ENCODE results near the gene TMC1. TPM values are rescaled to one million over a fixed set of nuclear protein-coding genes. Genes with fewer than 3 reads are reported as not detected.

TMC1 gene
- total and polyA plus RNA-seq, 2 of the 13 experiments (the other 11 are each of a cell fraction or from before 2014, with no cell fraction given) = 0.02 to 0.03 TPM

DNA sequence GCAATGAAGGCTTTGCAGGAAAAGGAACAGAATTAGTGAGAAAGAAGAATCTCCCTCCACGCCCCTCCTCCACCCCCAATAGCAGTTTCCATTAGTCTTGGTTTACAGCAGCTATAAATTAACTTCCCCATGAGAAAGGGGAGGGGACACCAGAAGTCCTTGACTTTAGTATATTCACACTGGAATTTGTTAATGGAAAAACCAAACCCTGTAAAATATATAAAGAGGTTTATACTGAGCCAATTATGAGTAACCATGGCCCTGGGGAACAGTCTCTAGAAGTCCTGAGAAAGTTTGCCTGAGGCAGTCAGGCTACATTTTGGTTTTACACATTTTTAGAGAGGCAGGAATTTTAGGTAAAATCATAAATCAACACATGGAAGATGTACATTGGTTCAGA is 342.9 kb downstream of the TMC1 start:
- POLR2A ChIA-PET = interaction anchor here (0.6 kb wide), 1 partner anchor 102 kb away, joined by 5 read pairs; no protein-coding TSS in a partner anchor

DNA sequence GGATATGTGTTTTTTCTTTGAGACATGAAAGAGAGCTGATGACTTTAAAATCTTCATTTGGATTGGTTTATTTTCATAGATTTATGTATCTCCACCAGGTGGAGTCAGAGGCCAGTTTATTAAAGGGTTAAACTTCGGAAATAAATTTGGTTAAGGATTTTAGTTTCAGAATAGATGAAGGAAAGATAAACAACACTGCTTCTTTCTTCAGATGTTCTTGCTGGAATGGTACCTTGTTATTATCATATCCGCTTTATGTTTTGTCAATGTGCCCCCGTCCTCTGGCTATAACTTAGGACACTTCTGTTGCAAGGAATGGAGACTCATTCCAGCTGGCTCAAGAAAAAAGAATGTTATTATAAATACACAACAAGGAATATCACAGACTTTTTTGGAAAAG is 350.3 kb downstream of the TMC1 start:
- Histone ChIP-seq H3K4me1 (ENCODE audit: insufficient read depth, low read length) (peaks cover 29% of the 10 kb centered on the region), H3K27ac (ENCODE audit: extremely low read length, insufficient read depth, low read length) (no peak overlapping the region), H3K79me2 (ENCODE audit: insufficient read depth, low read length) (no peaks in the 10 kb centered on the region), H3K27me3 (ENCODE audit: control insufficient read depth in 1 of 2, insufficient read depth in 2 of 2, low read length in 2 of 2) (no peaks in the 10 kb centered on the region), H3K9me3 (ENCODE audit: low read length) (no peaks in the 10 kb centered on the region), H4K20me1 (ENCODE audit: insufficient read depth, low read length) (no peaks in the 10 kb centered on the region), H3K36me3 (replicated peaks in 1 of 2; ENCODE audit: control insufficient read depth in 1 of 2, insufficient read depth in 2 of 2, low read length in 2 of 2) (no peaks in the 10 kb centered on the region), H3K4me3 (replicated peaks in 1 of 3; ENCODE audit: insufficient read depth in 1 of 3, low read depth in 2 of 3, low read length in 3 of 3) (no peak overlapping the region), H3K4me2 (ENCODE audit: low read depth, low read length) (no peak overlapping the region), H2AFZ (ENCODE audit: low read length) (no peak overlapping the region), H3K9ac (ENCODE audit: insufficient read depth, low read depth, low read length) (no peak overlapping the region)
- CTCF ChIA-PET (ENCODE audit: low intra/inter-chr PET ratio, low total read pairs) = interaction anchor here (1.1 to 2.3 kb wide), 3 partner anchors 151 to 211 kb away, joined by 3 to 18 read pairs (median 16); no protein-coding TSS in a partner anchor
- DNase-seq (ENCODE audit: low spot score) (peak; percentile 16), FAIRE-seq (no peak), ATAC-seq (no peak)
- BruUV-seq (replicated peaks) = no TSS peak
- in situ Hi-C loops (cut with HindIII; ENCODE audit: extremely low pct_ligation_motif_present, low pct_unique_long_range_greater_than_20kb) = no loop called here
- intact Hi-C loops (cut with micrococcal nuclease; ENCODE audit: unreplicated experiment) = loop anchor here (1.0 kb wide), 1 partner anchor 211 kb away; no protein-coding TSS in a partner anchor
- WGBS (ENCODE audit: low lambda C conversion rate) = 53% methylated on average over 3 of the region's 3 CpGs
- POLR2A ChIA-PET = interaction anchor here (0.6 to 1.2 kb wide), 2 partner anchors 14 to 15 kb away, joined by 3 read pairs; no protein-coding TSS in a partner anchor
- no peak for TF ChIP-seq ZNF629 (CRISPR knock-in tag; conservative IDR thresholded peaks at IDR 0.05)
- no peak for TF ChIP-seq ZNF720 (CRISPR knock-in tag; IDR thresholded peaks at IDR 0.05)
- TF ChIP-seq RBM22 (optimal IDR thresholded peaks at IDR 0.05; ENCODE audit: low read length) = no peak
- TF ChIP-seq SYNCRIP (IDR thresholded peaks at IDR 0.05; ENCODE audit: insufficient read depth, low read depth, low read length) = no peak
- TF ChIP-seq, protein P1, sequence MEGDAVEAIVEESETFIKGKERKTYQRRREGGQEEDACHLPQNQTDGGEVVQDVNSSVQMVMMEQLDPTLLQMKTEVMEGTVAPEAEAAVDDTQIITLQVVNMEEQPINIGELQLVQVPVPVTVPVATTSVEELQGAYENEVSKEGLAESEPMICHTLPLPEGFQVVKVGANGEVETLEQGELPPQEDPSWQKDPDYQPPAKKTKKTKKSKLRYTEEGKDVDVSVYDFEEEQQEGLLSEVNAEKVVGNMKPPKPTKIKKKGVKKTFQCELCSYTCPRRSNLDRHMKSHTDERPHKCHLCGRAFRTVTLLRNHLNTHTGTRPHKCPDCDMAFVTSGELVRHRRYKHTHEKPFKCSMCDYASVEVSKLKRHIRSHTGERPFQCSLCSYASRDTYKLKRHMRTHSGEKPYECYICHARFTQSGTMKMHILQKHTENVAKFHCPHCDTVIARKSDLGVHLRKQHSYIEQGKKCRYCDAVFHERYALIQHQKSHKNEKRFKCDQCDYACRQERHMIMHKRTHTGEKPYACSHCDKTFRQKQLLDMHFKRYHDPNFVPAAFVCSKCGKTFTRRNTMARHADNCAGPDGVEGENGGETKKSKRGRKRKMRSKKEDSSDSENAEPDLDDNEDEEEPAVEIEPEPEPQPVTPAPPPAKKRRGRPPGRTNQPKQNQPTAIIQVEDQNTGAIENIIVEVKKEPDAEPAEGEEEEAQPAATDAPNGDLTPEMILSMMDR (CRISPR knock-in tag; IDR thresholded peaks at IDR 0.05) = peak; percentile 60
- TF ChIP-seq, protein P2, sequence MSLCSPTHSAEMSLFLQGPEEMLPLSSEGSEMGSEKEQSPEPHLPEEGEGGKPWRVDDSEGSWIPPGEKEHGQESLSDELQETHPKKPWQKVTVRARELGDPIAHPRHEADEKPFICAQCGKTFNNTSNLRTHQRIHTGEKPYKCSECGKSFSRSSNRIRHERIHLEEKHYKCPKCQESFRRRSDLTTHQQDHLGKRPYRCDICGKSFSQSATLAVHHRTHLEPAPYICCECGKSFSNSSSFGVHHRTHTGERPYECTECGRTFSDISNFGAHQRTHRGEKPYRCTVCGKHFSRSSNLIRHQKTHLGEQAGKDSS (CRISPR knock-in tag; IDR thresholded peaks at IDR 0.05; ENCODE audit: borderline replicate concordance, low read depth) = no peak
- no peak for TF ChIP-seq SALL1 (CRISPR knock-in tag; IDR thresholded peaks at IDR 0.05)
- TF ChIP-seq MAF1 (CRISPR knock-in tag; IDR thresholded peaks at IDR 0.05; ENCODE audit: borderline replicate concordance) = no peak
- TF ChIP-seq SMC3 (IDR thresholded peaks at IDR 0.05; ENCODE audit: low read length) = peak; percentile 55
- peak; percentile 80 for TF ChIP-seq STAG1 (CRISPR knock-in tag; IDR thresholded peaks at IDR 0.05)
- no peak for TF ChIP-seq KLF9 (CRISPR knock-in tag; IDR thresholded peaks at IDR 0.05; ENCODE audit: low read depth)
- TF ChIP-seq AGO2 (optimal IDR thresholded peaks at IDR 0.05; ENCODE audit: low read depth, low read length) = no peak
- TF ChIP-seq ZNF121 (CRISPR knock-in tag; IDR thresholded peaks at IDR 0.05) = no peak
- TF ChIP-seq RAD21 (CRISPR knock-in tag; IDR thresholded peaks at IDR 0.05) = peak; percentile 25; the same call in 1 of the 2 replicates
- peak; percentile 92 for TF ChIP-seq ZNF652 (CRISPR knock-in tag; IDR thresholded peaks at IDR 0.05; ENCODE audit: borderline replicate concordance, low read depth)

More for the DNA sequence above, 342.9 kb downstream of the TMC1 start:
- Histone ChIP-seq H3K9ac (ENCODE audit: insufficient read depth, low read depth, low read length) (no peak overlapping the region), H3K4me2 (ENCODE audit: low read depth, low read length) (no peak overlapping the region), H3K9me3 (ENCODE audit: low read length) (no peaks in the 10 kb centered on the region), H3K79me2 (ENCODE audit: insufficient read depth, low read length) (no peaks in the 10 kb centered on the region), H3K36me3 (replicated peaks in 1 of 2; ENCODE audit: control insufficient read depth in 1 of 2, insufficient read depth in 2 of 2, low read length in 2 of 2) (no peaks in the 10 kb centered on the region), H4K20me1 (ENCODE audit: insufficient read depth, low read length) (no peaks in the 10 kb centered on the region), H3K4me1 (ENCODE audit: insufficient read depth, low read length) (peaks cover 4% of the 10 kb centered on the region), H2AFZ (ENCODE audit: low read length) (no peak overlapping the region), H3K4me3 (replicated peaks in 1 of 3; ENCODE audit: insufficient read depth in 1 of 3, low read depth in 2 of 3, low read length in 3 of 3) (no peak overlapping the region), H3K27ac (ENCODE audit: extremely low read length, insufficient read depth, low read length) (no peak overlapping the region), H3K27me3 (ENCODE audit: control insufficient read depth in 1 of 2, insufficient read depth in 2 of 2, low read length in 2 of 2) (no peaks in the 10 kb centered on the region)
- TF ChIP-seq, protein P3, sequence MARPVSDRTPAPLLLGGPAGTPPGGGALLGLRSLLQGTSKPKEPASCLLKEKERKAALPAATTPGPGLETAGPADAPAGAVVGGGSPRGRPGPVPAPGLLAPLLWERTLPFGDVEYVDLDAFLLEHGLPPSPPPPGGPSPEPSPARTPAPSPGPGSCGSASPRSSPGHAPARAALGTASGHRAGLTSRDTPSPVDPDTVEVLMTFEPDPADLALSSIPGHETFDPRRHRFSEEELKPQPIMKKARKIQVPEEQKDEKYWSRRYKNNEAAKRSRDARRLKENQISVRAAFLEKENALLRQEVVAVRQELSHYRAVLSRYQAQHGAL (CRISPR knock-in tag; IDR thresholded peaks at IDR 0.05; ENCODE audit: not compliant biosample characterization) = no peak
- no peak for TF ChIP-seq ZNF703 (CRISPR knock-in tag; IDR thresholded peaks at IDR 0.05; ENCODE audit: borderline replicate concordance)
- no peak for TF ChIP-seq TCF7L2 (IDR thresholded peaks at IDR 0.05; ENCODE audit: low read depth, low read length)
- intact Hi-C loops (cut with micrococcal nuclease; ENCODE audit: unreplicated experiment) (no loop called here), in situ Hi-C loops (cut with HindIII; ENCODE audit: extremely low pct_ligation_motif_present, low pct_unique_long_range_greater_than_20kb) (loop anchor here (10.0 kb wide), 1 partner anchor 320 kb away; no protein-coding TSS in a partner anchor)
- CTCF ChIA-PET (ENCODE audit: low intra/inter-chr PET ratio, low total read pairs) = no interaction called here
- WGBS (ENCODE audit: low lambda C conversion rate) = 96% methylated on average over 1 of the region's 1 CpG
- BruUV-seq (replicated peaks) = no TSS peak
- no peak for FAIRE-seq
- no peak for DNase-seq (ENCODE audit: low spot score)
- no peak for ATAC-seq

Data from HepG2 (cell line).